Neural crest cell (in vitro differentiated cells): ENCODE measurements around the gene ATOSA. TPM values are rescaled to one million over a fixed set of nuclear protein-coding genes. Genes with fewer than 3 reads are reported as not detected.
A peak's percentile ranks its signal among the peaks of the same experiment; 100 is the strongest.

Source experiments
- DNase-seq: peaks from one replicate; pipeline ENCODE4 v3.0.0; 2021; ENCODE audit warnings: low read depth, mixed read lengths, low spot score
- H3K27ac Mint-ChIP-seq: one replicate; pipeline ENCODE4 v1.8.0; 2021; ENCODE audit warnings: mild to moderate bottlenecking, mixed read lengths; ENCODE audit not compliant: unreplicated experiment
- H3K27me3 Mint-ChIP-seq: 2 replicates; pipeline ENCODE4 v1.8.0; 2021; ENCODE audit warnings: low read depth, mild to moderate bottlenecking, mixed read lengths
- H3K36me3 Mint-ChIP-seq: 2 replicates; pipeline ENCODE4 v1.8.0; 2021; ENCODE audit warnings: low read depth, mild to moderate bottlenecking, mixed read lengths
- H3K4me1 Mint-ChIP-seq: 2 replicates; pipeline ENCODE4 v1.8.0; 2021; ENCODE audit warnings: mixed read lengths
- H3K4me3 Mint-ChIP-seq: one replicate; pipeline ENCODE4 v1.8.0; 2021; ENCODE audit warnings: mild to moderate bottlenecking, mixed read lengths
- H3K9me3 Mint-ChIP-seq: 2 replicates; pipeline ENCODE4 v1.8.0; 2021; ENCODE audit warnings: mixed read lengths
- total RNA-seq: library from RNA; stranded (reverse); gene quantifications from 2 replicates; pipeline ENCODE4 v1.2.1, GENCODE V29; 2021
- TF ChIP-seq, protein P1 (sequence below): fragments of 200-600 bp; sonication (generic); conservative IDR thresholded peaks from 2 replicates; pipeline ENCODE4 v1.5.0; 2021; ENCODE audit warnings: antibody characterized with exemption, mild to moderate bottlenecking

The ATOSA gene
- total RNA-seq, 1 donor from 2014 or later: 15.8 TPM

DNA sequence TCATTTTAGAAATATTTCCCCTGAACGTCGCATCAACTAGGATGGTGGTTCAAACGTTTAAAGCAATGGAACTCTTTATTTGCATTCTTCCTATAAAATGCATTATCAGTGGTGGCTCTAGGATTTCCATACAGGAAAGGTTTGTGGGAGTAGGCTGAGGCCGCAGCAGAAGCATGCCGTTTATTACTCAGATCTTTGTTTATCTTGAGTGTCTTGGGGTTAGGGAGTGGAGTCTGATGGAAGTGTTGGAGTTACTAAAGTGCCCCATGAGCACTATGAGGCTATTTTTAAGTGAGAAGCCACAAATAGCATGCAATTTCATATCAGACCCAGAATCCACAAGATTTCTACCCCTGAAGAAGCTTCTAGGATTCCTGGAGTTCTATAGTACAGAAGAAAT lies 26.2 kb downstream of the ATOSA start:
- H3K27ac Mint-ChIP-seq: peak overlapping the region; percentile 40
- no peaks in the 10 kb centered on the region for H3K27me3 Mint-ChIP-seq
- TF ChIP-seq, protein P1, sequence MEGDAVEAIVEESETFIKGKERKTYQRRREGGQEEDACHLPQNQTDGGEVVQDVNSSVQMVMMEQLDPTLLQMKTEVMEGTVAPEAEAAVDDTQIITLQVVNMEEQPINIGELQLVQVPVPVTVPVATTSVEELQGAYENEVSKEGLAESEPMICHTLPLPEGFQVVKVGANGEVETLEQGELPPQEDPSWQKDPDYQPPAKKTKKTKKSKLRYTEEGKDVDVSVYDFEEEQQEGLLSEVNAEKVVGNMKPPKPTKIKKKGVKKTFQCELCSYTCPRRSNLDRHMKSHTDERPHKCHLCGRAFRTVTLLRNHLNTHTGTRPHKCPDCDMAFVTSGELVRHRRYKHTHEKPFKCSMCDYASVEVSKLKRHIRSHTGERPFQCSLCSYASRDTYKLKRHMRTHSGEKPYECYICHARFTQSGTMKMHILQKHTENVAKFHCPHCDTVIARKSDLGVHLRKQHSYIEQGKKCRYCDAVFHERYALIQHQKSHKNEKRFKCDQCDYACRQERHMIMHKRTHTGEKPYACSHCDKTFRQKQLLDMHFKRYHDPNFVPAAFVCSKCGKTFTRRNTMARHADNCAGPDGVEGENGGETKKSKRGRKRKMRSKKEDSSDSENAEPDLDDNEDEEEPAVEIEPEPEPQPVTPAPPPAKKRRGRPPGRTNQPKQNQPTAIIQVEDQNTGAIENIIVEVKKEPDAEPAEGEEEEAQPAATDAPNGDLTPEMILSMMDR: no peak
- H3K4me1 Mint-ChIP-seq: peaks cover 29% of the 10 kb centered on the region
- no peak for DNase-seq
- no peak overlapping the region for H3K4me3 Mint-ChIP-seq
- no peaks in the 10 kb centered on the region for H3K9me3 Mint-ChIP-seq
- no peaks in the 10 kb centered on the region for H3K36me3 Mint-ChIP-seq

DNA sequence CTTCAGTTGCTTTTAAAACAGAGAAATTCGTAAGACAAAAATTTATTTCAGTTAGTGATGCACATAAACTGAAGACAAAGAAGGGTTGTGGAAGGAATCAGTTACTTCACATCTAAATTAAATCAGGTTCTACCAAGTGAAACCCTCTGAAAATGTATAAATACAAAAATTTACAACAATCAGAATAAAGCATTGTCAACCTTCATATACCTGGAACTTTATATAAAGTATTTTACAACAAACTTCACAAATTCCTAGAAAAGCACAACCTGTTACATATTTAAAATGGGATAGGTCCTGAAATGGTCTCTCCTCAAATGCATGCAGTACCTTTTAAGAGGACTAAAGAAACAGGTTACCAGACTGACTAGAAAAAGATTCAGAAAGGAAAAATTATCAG lies 26.9 kb downstream of the ATOSA start:
- Mint-ChIP-seq H3K27ac (peak overlapping the region; percentile 98), H3K9me3 (no peaks in the 10 kb centered on the region), H3K36me3 (no peaks in the 10 kb centered on the region), H3K4me3 (peak overlapping the region; percentile 70), H3K4me1 (peaks cover 29% of the 10 kb centered on the region), H3K27me3 (no peaks in the 10 kb centered on the region)
- no peak for DNase-seq
- TF ChIP-seq, protein P1: no peak

DNA sequence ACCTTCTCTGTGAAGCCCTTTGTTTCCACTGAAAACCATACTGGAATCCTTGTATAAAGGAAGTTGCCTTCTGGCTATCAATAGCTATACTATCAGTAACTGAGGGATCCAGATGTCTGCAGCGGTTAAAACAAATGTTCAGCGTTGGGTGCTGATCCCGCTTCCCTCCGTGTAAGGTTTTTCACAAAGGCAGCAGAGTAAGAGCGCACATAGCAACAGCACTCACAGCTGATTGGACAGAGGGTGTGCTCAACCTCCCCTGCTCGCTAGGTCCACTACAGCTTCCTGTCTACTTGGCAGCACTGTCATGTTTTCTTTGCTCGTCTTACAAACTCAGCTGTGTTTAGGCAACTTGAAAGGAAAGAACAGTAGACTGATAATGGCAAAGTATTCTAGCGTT lies 27.3 kb downstream of the ATOSA start:
- peak; percentile 53 for DNase-seq
- H3K27ac Mint-ChIP-seq: peak overlapping the region; percentile 98
- peaks cover 29% of the 10 kb centered on the region for H3K4me1 Mint-ChIP-seq
- TF ChIP-seq, protein P1: no peak
- H3K27me3 Mint-ChIP-seq: no peaks in the 10 kb centered on the region
- H3K9me3 Mint-ChIP-seq: no peaks in the 10 kb centered on the region
- peak overlapping the region; percentile 70 for H3K4me3 Mint-ChIP-seq
- no peaks in the 10 kb centered on the region for H3K36me3 Mint-ChIP-seq

DNA sequence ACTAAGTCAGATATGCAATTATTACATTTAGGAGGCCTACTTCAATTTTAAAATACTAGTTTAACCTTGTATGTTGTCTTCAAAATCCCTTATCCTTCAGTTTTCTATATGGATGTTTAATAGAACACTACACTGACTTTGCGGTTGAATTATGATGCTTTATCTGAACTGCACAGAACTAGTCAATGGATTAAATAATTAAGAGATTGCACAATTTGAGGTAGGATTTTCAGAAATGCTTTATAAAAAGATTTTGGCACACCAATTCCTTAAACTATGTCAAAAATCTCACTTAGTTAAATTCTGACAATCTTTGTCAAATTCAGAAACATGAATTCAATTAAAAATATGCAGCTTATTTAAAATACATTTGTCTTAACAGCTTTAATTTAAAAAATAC lies 28.1 kb downstream of the ATOSA start:
- TF ChIP-seq, protein P1: no peak
- Mint-ChIP-seq H3K4me3 (peak overlapping the region; percentile 70), H3K9me3 (no peaks in the 10 kb centered on the region), H3K4me1 (peaks cover 29% of the 10 kb centered on the region), H3K27ac (peak overlapping the region; percentile 98), H3K27me3 (no peaks in the 10 kb centered on the region), H3K36me3 (no peaks in the 10 kb centered on the region)
- no peak for DNase-seq

DNA sequence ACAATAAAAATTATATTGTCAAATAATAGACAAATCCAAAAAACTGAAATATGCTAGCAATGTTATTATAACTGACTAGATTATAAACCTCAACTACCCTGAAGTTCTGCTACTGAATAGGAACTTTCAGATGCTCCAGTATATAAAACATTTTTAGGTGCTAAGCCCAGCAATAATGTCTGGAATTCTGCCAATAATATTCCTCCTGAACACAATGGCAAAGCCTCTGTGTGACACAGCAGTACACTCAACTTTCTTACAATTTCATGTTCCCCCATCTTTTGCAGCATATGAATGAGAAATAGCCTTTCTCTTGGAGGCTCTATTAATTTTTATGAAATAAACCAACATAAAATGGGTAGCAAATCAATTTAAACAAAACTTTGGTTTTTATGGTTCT lies 29.5 kb downstream of the ATOSA start:
- TF ChIP-seq, protein P1: no peak
- no peaks in the 10 kb centered on the region for H3K27me3 Mint-ChIP-seq
- no peaks in the 10 kb centered on the region for H3K36me3 Mint-ChIP-seq
- H3K27ac Mint-ChIP-seq: no peak overlapping the region
- DNase-seq: no peak
- peaks cover 29% of the 10 kb centered on the region for H3K4me1 Mint-ChIP-seq
- H3K9me3 Mint-ChIP-seq: no peaks in the 10 kb centered on the region
- peak overlapping the region; percentile 72 for H3K4me3 Mint-ChIP-seq

DNA sequence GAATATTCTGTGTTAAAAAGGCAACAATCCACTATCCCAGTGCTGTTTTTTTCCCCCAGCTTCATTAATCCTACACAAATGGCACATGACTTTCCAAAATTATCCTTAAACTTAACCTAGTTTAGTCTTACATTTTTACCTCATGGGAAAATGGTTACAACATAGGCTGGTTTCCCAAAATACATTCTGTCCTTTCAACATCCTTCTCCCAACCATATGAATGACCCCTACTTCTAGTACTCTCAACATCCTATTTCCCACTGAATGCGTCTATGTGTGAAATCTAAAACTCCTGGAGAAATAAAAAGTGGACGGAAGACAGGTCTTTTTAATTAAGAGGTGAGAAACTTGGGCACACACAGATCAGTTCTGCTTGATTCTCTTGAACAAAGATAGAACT lies 33.3 kb downstream of the ATOSA start:
- peaks cover 8% of the 10 kb centered on the region for H3K4me1 Mint-ChIP-seq
- H3K36me3 Mint-ChIP-seq: no peaks in the 10 kb centered on the region
- no peaks in the 10 kb centered on the region for H3K27me3 Mint-ChIP-seq
- TF ChIP-seq, protein P1: no peak
- H3K4me3 Mint-ChIP-seq: no peak overlapping the region
- H3K27ac Mint-ChIP-seq: no peak overlapping the region
- no peaks in the 10 kb centered on the region for H3K9me3 Mint-ChIP-seq
- no peak for DNase-seq
